LoVo (cell line): ENCODE data around the gene C6orf15.

ENCODE experiments used
- DNase-seq: peaks from one replicate; pipeline ENCODE4 v3.0.0-alpha.2; 2016; ENCODE audit warnings: low spot score

Gene C6orf15

GRCh38 chr6:31107052-31107451, 5.3 kb downstream of the C6orf15 start:
- no peak for DNase-seq

DNA sequence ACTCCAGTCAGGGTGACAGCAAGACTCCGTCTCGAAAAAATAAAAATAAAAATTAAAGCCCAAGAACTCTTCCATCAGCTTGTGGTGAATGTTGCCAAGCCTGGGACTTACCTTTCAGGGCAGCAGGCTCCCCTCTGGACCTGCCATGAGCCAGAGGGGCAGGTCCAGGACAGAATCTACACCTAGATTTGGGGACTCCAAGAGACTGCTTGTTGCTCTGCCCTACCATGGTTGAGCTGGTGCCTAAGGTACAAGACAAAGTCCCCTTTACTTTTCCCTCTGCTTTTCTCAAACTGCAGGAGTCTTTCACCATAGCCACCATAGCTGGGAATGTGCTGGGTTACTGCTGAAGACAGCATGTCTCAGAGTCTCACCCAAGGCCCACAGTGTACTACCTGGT, 9.2 kb downstream of the C6orf15 start:
- DNase-seq, result no peak

DNA sequence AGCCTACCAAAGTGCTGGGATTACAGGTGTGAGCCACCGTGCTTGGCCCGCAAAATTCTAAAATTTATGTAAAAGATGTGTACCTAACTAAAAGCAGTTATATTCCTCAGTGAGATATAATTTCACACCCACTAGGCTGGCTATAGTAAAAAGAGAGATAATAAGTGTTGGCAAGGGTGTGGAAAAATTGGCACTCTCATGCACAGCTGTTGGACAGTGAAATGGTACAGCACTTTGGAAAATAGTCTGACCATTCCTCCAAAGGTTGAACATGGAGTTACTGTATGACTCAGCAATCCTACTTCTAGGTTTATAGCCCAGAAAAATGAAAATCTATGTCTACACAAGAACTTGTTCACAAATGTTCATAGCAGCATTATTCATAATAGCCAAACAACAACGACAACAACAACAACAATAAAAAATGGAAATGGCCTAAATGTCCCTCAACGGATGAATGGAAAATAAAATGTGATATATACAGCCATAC, 13.9 kb downstream of the C6orf15 start:
- DNase-seq, result no peak

DNA sequence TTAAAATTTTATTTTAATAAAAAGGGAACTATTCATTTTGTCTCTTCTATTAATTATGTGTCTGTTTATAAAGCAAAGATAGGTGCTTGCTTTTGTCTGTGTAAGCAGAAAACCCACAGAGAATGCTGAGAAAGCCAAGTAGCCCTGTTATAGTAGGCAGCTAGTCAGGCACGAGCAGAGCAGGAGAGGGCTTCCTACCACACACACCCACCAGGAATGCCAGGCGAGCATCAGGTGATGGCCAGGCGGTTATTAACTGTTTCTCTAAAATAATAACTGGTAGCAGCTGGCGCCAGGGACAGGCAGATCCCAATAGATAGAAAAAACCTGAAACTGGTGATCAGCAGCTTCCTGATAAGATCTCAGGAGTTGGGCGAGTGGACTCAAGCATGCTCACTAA, 15.7 kb downstream of the C6orf15 start:
- DNase-seq, result no peak

- DNase-seq, result no peak
Observed at GRCh38 chr6:31096215-31096614, 16.2 kb downstream of the C6orf15 start.

DNA sequence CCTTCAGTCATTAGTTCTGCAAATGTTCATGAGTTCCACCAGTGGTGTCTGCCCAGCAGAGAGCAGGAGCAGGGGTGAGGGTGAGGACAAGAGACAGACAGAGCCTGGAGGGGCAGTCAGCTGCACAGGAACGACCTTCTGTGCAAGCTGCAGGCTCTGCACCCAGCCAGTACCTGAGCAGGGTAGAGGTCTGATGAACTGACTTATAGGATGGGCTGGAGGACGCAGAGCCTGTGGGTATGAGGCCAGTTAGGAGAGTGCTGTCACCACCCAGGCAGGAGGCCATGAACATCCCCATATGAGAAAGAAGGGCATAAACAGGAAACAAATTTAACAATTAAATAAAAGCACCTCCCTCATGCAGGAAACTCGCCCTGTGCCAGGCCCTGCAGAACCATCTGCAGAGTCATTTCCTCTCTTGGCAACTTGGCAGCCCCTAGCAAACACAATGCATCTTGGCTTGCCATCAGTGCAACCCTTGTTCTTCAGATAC, 17.9 kb downstream of the C6orf15 start:
- DNase-seq, result peak; percentile 20

DNA sequence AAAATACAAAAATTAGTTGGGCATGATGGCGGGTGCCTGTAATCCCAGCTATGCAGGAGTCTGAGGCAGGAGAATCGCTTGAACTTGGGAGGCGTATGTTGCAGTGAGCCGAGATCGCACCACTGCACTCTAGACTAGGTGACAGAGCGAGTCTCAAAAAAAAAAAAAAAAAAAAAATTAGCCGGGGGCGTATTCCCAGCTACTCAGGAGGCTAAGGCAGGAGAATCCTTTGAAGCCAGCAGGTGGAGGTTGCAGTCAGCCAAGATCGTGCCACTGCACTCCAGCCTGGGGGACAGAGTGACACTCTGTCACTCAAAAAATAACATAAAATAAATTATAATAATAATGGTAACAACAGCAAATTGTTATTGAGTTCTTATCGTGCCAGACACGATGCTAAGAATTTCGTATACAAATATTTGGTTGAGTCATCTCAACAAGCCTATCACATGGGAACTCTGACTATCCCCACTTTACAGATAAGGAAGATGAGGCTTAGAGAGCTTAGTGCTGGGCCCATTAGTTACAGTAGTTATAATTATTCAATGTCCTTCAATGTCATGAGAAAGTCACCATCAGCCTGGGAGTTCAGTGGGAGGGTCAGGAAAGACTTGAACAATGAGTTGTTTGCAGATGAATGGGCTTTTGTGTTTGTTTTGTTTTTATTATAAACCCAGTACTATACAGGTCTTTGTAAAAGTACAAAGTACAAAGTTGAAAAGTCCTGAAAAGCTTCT, 19.4 kb downstream of the C6orf15 start:
- peak; percentile 58 for DNase-seq

DNA sequence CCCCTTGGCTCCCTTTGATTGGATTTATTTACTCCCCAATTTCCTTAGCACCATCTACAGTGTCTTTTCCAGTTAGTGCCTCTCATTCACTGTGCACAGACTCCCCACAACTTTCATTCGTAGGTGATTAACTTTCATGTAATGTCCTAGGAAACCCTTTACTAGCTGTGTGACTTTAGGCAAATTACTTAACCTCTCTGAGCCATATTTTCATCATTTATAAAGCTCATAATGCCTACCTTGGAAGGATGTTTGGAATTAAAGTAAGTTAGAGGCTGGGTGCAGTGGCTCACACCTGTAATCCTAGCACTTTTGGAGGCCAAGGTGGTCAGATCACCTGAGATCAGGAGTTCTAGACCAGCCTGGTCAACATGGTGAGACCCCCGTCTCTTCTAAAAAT, 20.1 kb downstream of the C6orf15 start:
- DNase-seq, result no peak

- DNase-seq, result no peak
Observed at GRCh38 chr6:31091680-31092079, 20.7 kb downstream of the C6orf15 start.

DNA sequence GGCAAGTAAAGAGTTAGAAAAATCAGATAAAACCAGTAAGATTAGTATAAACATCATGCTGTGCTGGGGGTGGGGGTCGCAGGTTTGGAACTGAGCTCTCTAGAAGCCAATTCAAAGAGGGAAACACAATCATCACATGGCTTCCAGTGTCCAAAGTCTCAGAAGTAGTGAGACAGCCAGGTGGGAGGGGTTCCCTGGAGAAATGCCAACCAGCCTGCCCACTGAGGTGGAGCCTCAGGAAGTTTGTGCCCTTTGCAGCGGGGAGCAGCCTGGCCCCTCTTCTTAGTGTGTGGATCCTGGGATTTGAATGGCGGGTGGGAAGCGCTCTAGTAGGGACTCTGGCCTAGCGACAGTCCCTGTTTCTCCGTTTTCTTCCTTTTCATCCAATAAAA, 21.4 kb downstream of the C6orf15 start:
- peak; percentile 31 for DNase-seq

GRCh38 chr6:31090275-31090972, 22.0 kb downstream of the C6orf15 start:
- DNase-seq, result no peak

GRCh38 chr6:31087494-31088089, 24.8 kb downstream of the C6orf15 start:
- peak; percentile 87 for DNase-seq

GRCh38 chr6:31086788-31087440, 25.5 kb downstream of the C6orf15 start:
- peak; percentile 16 for DNase-seq

DNA sequence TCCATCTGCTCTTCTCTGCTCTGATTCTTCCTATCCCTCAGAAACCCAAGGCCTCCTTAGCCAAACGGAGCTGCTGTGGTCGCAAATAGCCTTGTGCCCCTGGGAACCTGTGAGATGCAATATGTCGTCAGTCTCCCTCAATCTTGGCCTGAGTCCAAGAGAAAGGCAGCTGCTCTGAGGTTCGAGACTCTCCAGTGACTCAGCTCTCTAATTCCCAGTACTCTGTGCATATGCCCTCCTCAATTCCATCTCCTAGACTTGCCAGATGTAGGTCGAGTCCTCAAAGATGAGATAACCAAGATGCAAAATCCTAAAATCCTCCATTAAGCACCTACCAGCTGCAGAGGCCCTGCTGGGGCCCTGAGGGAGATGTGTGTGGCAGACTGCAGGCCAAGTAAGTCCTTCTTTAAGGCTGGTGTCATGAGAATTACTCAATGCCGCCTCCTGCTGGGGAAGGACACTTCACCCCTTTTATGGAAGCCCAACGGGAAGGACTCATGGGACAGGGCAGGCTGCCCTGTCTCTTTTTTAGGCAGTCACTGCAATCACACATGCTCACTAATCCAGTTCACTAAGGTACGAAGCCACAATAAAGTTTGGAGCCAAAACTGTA, 28.5 kb downstream of the C6orf15 start:
- DNase-seq, result no peak

GRCh38 chr6:31081872-31082271, 30.5 kb downstream of the C6orf15 start:
- no peak for DNase-seq

GRCh38 chr6:31079656-31080261, 32.6 kb downstream of the C6orf15 start:
- DNase-seq, result peak; percentile 62

- DNase-seq, result no peak
Observed at GRCh38 chr6:31076611-31077010, 35.8 kb downstream of the C6orf15 start.

- DNase-seq, result no peak
Observed at GRCh38 chr6:31075528-31075927, 36.8 kb downstream of the C6orf15 start.

GRCh38 chr6:31074401-31074800, 38.0 kb downstream of the C6orf15 start:
- no peak for DNase-seq

DNA sequence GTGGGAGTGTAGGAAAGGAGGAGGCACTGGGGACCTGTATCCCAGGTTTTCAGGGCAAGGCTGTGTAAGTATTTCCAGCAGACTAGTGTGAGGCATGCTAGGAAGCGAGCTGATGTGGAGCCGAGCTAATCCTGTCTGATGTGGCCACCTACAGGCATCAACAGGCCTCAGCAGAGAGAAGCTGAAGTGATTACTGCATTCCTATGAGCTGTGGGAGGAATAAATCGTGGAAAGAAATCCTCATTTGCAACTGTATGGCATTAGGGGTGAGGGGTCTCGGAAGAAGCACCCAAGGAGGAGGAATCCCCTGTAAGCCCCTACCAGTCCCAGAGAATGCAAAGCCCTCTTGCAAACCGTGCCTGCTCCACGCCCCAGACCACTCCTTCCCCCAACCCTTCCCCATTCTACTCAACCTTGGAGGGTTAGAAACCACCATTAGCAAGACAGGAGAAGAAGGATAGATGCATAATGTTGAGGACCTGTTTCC, 41.6 kb downstream of the C6orf15 start:
- no peak for DNase-seq

DNA sequence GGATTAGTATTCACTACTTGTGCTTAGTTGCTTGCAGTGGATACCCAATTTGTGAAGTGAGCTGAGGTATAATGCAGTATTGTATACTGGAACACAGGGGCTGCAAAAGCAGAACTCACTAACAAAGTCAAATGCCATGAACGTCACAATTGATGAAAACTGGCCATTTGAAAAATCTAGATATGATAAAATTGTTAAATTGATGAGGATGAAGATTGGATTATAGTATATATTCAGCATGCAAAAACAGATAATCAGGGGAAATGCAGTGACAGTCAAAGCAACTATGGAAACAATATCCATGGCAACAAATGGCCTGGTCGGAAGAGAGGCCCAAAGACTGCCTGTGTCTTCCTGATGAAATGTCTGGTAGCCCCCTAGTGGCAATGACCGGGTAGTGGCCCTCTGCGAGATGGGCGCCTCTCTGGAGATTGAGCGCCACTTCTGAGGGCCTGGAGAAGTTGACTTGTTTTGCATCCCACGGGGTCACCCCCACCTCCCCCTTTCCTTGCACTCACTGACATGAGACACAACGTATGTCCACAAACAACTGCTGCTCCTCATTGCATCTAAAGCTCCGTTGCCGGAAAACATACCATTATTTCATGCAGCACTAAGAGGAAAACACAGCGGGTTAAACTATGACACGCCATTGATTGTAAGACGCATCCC, 43.6 kb downstream of the C6orf15 start:
- peak; percentile 79 for DNase-seq
